ENCODE data around the gene FTO.

The FTO gene

DNA sequence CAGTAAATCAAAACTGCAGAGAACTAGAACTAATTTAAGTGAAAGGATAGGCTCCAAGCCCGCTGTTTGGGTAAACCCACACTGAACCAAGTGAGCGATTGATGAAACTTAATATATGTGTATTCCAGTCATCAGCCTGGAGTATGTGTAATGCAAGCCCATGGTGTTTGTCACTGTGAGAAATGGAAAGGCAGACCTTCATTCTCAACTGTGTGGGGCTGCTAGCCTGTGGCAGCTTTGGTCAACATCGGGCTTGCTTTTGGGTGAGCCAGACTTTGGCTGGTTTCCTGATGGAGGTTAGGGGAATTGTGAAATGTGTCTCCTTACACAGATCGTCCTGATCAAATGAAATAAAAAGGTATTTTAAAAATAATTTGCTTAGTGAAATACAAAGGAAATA lies 302.7 kb downstream of the FTO start:
- TF ChIP-seq, protein P1, sequence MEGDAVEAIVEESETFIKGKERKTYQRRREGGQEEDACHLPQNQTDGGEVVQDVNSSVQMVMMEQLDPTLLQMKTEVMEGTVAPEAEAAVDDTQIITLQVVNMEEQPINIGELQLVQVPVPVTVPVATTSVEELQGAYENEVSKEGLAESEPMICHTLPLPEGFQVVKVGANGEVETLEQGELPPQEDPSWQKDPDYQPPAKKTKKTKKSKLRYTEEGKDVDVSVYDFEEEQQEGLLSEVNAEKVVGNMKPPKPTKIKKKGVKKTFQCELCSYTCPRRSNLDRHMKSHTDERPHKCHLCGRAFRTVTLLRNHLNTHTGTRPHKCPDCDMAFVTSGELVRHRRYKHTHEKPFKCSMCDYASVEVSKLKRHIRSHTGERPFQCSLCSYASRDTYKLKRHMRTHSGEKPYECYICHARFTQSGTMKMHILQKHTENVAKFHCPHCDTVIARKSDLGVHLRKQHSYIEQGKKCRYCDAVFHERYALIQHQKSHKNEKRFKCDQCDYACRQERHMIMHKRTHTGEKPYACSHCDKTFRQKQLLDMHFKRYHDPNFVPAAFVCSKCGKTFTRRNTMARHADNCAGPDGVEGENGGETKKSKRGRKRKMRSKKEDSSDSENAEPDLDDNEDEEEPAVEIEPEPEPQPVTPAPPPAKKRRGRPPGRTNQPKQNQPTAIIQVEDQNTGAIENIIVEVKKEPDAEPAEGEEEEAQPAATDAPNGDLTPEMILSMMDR (IDR thresholded peaks at IDR 0.05; ENCODE audit: insufficient read depth, low read length, missing control alignments), result no peak
- CTCF ChIA-PET, result no interaction called here
- DNase-seq (ENCODE audit: low read depth, low spot score), result no peak
- no peak overlapping the region for H3K4me3 ChIP-seq (ENCODE audit: low read depth, low read length)
- POLR2A ChIA-PET, result no interaction called here

DNA sequence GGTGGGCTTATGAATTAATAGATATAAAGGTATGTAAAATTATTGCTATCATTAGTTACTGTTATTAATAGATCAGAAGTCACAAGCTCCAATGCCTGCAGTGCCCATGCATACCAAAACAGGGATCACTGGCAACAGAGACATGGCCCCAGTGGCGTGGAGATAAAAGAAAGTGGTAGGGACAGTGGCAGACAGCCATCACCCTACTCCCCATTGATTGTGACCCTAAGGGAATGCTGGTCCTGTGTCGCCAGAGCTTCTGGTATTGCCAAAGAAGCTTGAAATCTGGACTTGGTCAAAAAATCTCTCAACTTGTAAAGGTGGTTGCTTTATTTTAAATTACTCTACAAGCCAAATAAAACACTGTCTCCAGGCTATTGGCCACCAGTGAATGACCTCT lies 303.5 kb downstream of the FTO start:
- TF ChIP-seq, protein P1 (IDR thresholded peaks at IDR 0.05; ENCODE audit: insufficient read depth, low read length, missing control alignments), result no peak
- CTCF ChIA-PET, result no interaction called here
- H3K4me3 ChIP-seq (ENCODE audit: low read depth, low read length), result no peak overlapping the region
- no peak for DNase-seq (ENCODE audit: low read depth, low spot score)
- POLR2A ChIA-PET, result no interaction called here

DNA sequence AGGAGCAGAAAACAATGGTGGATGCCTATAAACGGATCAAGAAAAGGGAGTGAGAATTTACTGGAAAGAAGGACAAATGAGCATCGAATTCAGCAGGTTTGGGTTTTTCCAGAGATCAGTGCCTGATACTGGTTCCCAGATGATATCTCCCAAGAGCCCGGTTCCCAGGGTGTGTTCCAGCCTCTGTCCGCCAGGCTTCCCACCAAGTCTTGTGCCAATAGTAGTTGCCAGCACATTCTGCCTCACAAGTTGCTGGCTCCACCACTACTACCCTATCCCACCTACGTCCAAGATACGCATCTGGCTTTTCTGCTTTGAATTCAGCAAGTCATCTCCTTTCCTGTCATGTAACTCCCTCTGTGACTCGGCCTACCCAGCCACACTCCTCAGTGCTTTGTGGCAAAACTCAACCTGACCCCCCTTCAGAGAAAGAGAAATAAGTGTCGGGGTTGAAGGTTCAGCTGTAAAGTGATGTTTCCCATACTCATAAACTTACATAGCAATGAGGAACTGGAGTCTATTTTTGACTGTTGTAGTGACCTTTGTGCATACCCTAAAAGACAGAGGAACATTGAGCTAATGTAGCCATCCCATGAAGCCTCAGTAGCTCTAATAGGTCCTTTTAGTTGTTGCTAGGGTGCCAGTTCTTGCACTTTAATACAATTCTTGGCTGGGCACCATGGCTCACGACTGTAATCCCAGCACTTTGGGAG lies 305.7 kb downstream of the FTO start:
- no peak overlapping the region for H3K4me3 ChIP-seq (ENCODE audit: low read depth, low read length)
- TF ChIP-seq, protein P1 (IDR thresholded peaks at IDR 0.05; ENCODE audit: insufficient read depth, low read length, missing control alignments), result no peak
- DNase-seq (ENCODE audit: low read depth, low spot score), result no peak
- ChIA-PET CTCF (no interaction called here), POLR2A (no interaction called here)

DNA sequence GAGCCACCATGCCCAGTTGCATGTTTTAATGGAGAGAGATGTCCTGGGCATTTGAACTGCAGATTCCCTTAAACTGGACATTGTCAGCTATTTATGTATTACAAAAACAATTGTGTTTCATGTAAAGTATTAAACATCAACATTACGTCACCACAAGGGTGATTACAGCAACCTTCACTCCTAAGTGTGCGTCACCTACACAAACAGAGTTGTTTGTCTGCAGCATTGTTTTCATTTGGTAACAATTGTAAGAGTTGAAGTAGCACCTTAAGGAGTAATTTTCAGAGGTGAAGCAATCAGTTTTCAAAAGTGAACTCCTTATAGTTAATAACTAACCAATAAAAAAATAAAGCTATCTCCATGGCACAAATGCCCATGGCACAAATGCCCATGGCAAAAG lies 311.2 kb downstream of the FTO start:
- ChIA-PET POLR2A (no interaction called here), CTCF (no interaction called here)
- TF ChIP-seq, protein P1 (IDR thresholded peaks at IDR 0.05; ENCODE audit: insufficient read depth, low read length, missing control alignments), result no peak
- H3K4me3 ChIP-seq (ENCODE audit: low read depth, low read length), result no peak overlapping the region
- DNase-seq (ENCODE audit: low read depth, low spot score), result no peak

DNA sequence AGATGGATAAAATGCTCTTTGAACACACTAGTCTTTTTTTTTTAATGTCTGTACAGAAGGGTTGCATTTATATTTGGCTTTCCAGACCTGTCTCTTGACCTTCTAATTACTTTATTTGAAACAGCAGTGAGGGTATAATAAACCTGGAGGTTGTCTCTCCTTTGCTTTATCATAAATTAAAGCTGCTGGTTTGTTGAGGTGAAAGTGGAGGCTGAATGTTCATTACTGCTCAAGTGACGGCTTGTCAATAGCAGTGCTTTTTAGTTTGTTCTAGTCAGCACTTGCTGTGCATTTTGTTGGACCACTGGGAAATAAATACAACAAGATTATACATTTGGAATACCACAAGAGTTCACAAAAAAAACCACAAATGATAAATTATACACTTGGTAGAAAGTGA lies 318.4 kb downstream of the FTO start:
- TF ChIP-seq, protein P1 (IDR thresholded peaks at IDR 0.05; ENCODE audit: insufficient read depth, low read length, missing control alignments), result no peak
- DNase-seq (ENCODE audit: low read depth, low spot score), result no peak
- ChIA-PET POLR2A (no interaction called here), CTCF (no interaction called here)
- no peak overlapping the region for H3K4me3 ChIP-seq (ENCODE audit: low read depth, low read length)

DNA sequence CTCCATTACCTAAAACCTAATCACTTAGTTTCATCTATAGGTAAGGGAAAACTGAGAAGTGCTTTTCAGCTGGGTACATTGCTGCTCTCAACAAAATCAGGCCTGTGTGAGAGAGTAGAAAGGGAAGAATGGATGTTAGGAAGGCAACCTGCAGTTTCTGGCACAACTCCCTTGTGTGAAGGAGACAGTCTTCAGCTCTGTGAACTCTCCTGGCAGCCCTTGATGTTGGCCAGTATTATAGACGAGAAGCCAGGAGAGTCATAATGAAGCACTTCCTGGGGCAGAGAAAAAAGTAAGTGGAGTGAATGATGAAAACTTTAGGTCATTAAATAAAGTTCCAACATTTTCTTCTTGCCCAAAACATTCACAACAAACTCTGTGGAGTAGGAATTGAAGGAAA lies 322.5 kb downstream of the FTO start:
- H3K4me3 ChIP-seq (ENCODE audit: low read depth, low read length), result no peak overlapping the region
- CTCF ChIA-PET, result no interaction called here
- DNase-seq (ENCODE audit: low read depth, low spot score), result no peak
- POLR2A ChIA-PET, result no interaction called here
- TF ChIP-seq, protein P1 (IDR thresholded peaks at IDR 0.05; ENCODE audit: insufficient read depth, low read length, missing control alignments), result no peak
